ENCODE measurements around the gene CYS1.
"Not testable (repeated sequence)": the region's sequence is repeated elsewhere in the genome, so short reads cannot be mapped to it uniquely, and the experiment has no call there.

CYS1 gene

GRCh38 chr2:10079870-10080535, at the start of gene CYS1:
Gene CYS1 (minus strand): TSS chr2:10080411. CDS start chr2:10080223, 188 bp downstream.
- DNase-seq, result no peak

- no peak for DNase-seq
These were observed 49.3 kb upstream of the CYS1 start for GRCh38 chr2:10129490-10129889.

- no peak for DNase-seq
These were observed 48.2 kb upstream of the CYS1 start for GRCh38 chr2:10128420-10128819.

- no peak for DNase-seq
These were observed 46.4 kb upstream of the CYS1 start for GRCh38 chr2:10126632-10127026.

GRCh38 chr2:10125842-10126631, 45.8 kb upstream of the CYS1 start:
- DNase-seq, result no peak

- DNase-seq, result peak; percentile 28
These were observed 44.4 kb upstream of the CYS1 start for GRCh38 chr2:10124538-10125045.

- DNase-seq, result no peak
These were observed 43.1 kb upstream of the CYS1 start for GRCh38 chr2:10123281-10123680.

GRCh38 chr2:10122500-10123280, 42.5 kb upstream of the CYS1 start, which contains the start of gene RRM2:
Gene RRM2 (plus strand): TSS chr2:10122739. CDS start chr2:10122799, 60 bp downstream.
- DNase-seq, result peak; percentile 80

- DNase-seq, result no peak
These were observed 40.8 kb upstream of the CYS1 start for GRCh38 chr2:10120877-10121574.

GRCh38 chr2:10120158-10120876, 40.1 kb upstream of the CYS1 start:
- DNase-seq, result peak; percentile 96

- no peak for DNase-seq
These were observed 39.5 kb upstream of the CYS1 start for GRCh38 chr2:10119601-10120157.

- DNase-seq, result no peak
These were observed 38.8 kb upstream of the CYS1 start for GRCh38 chr2:10119027-10119325.

GRCh38 chr2:10109311-10109710, 29.1 kb upstream of the CYS1 start:
- no peak for DNase-seq

- DNase-seq, result not testable (repeated sequence)
These were observed 24.7 kb upstream of the CYS1 start for GRCh38 chr2:10104906-10105305.

GRCh38 chr2:10103179-10103578, 23.0 kb upstream of the CYS1 start:
- no peak for DNase-seq

- no peak for DNase-seq
These were observed 21.3 kb upstream of the CYS1 start for GRCh38 chr2:10101491-10101890.

- peak; percentile 88 for DNase-seq
These were observed 17.3 kb upstream of the CYS1 start for GRCh38 chr2:10097352-10098148.

GRCh38 chr2:10096641-10097040, 16.4 kb upstream of the CYS1 start:
- no peak for DNase-seq

GRCh38 chr2:10095175-10095574, 15.0 kb upstream of the CYS1 start:
- no peak for DNase-seq

GRCh38 chr2:10094271-10094814, 14.1 kb upstream of the CYS1 start:
- no peak for DNase-seq

GRCh38 chr2:10091889-10092244, 11.7 kb upstream of the CYS1 start:
- DNase-seq, result not testable (repeated sequence)
